SK-N-SH treated with all-trans-retinoic acid at 6 μM for 48 hours (cell line): ENCODE results near the gene VTA1.

Source experiments
- ARNTL ChIP-seq: fragments of 450-650 bp; formaldehyde crosslinking; IDR thresholded peaks from 2 replicates; pipeline ENCODE4 v1.5.0; 2020; ENCODE audit warnings: low read depth, mild to moderate bottlenecking, moderate library complexity, borderline replicate concordance
- CSDC2 ChIP-seq: fragments of 250-450 bp; sonication (Bioruptor Pico); IDR thresholded peaks from 2 replicates; pipeline ENCODE4 v1.5.0; 2020; ENCODE audit warnings: mild to moderate bottlenecking, moderate library complexity
- GLIS3 ChIP-seq: fragments of 250-450 bp; sonication (Bioruptor Pico); IDR thresholded peaks from 2 replicates; pipeline ENCODE4 v1.5.0; 2020; ENCODE audit warnings: mild to moderate bottlenecking, moderate library complexity
- ISL1 ChIP-seq: fragments of 250-450 bp; sonication (Bioruptor Pico); IDR thresholded peaks from 2 replicates; pipeline ENCODE4 v2.1.2; 2022; ENCODE audit warnings: mild to moderate bottlenecking, moderate library complexity
- OSR1 ChIP-seq: fragments of 250-450 bp; sonication (Bioruptor Pico); IDR thresholded peaks from 2 replicates; pipeline ENCODE4 v1.8.0; 2022; ENCODE audit warnings: moderate library complexity, mild to moderate bottlenecking, inconsistent platforms
- PPARA ChIP-seq: fragments of 250-450 bp; sonication (Bioruptor Pico); IDR thresholded peaks from 2 replicates; pipeline ENCODE4 v1.5.0; 2020; ENCODE audit warnings: mild to moderate bottlenecking, borderline replicate concordance
- SNAI2 ChIP-seq: fragments of 250-450 bp; sonication (Bioruptor Pico); IDR thresholded peaks from 2 replicates; pipeline ENCODE4 v1.5.0; 2020; ENCODE audit warnings: mild to moderate bottlenecking, moderate library complexity
- TOX ChIP-seq: fragments of 250-450 bp; sonication (Bioruptor Pico); IDR thresholded peaks from 2 replicates; pipeline ENCODE4 v1.8.0; 2021; ENCODE audit warnings: mild to moderate bottlenecking, moderate library complexity, borderline replicate concordance
- TSHZ2 ChIP-seq: fragments of 250-450 bp; sonication (Bioruptor Pico); IDR thresholded peaks from 2 replicates; pipeline ENCODE4 v1.5.0; 2020; ENCODE audit warnings: mild to moderate bottlenecking, moderate library complexity
- ZFP30 ChIP-seq: fragments of 450-650 bp; formaldehyde crosslinking; IDR thresholded peaks from 2 replicates; pipeline ENCODE4 v1.5.0; 2022; ENCODE audit warnings: mild to moderate bottlenecking, moderate library complexity
- TF ChIP-seq, protein P1 (sequence below): fragments of 250-450 bp; sonication (Bioruptor Pico); IDR thresholded peaks from 2 replicates; pipeline ENCODE4 v1.5.1; 2020; ENCODE audit warnings: low read depth, mild to moderate bottlenecking, moderate library complexity
- TF ChIP-seq, protein P2 (sequence below): fragments of 250-450 bp; sonication (Bioruptor Pico); IDR thresholded peaks from 2 replicates; pipeline ENCODE4 v1.8.0; 2021; ENCODE audit warnings: low read depth, mild to moderate bottlenecking, moderate library complexity, borderline replicate concordance

- TF ChIP-seq, protein P1, sequence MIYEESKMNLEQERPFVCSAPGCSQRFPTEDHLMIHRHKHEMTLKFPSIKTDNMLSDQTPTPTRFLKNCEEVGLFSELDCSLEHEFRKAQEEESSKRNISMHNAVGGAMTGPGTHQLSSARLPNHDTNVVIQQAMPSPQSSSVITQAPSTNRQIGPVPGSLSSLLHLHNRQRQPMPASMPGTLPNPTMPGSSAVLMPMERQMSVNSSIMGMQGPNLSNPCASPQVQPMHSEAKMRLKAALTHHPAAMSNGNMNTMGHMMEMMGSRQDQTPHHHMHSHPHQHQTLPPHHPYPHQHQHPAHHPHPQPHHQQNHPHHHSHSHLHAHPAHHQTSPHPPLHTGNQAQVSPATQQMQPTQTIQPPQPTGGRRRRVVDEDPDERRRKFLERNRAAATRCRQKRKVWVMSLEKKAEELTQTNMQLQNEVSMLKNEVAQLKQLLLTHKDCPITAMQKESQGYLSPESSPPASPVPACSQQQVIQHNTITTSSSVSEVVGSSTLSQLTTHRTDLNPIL: no peak
- TF ChIP-seq, protein P2, sequence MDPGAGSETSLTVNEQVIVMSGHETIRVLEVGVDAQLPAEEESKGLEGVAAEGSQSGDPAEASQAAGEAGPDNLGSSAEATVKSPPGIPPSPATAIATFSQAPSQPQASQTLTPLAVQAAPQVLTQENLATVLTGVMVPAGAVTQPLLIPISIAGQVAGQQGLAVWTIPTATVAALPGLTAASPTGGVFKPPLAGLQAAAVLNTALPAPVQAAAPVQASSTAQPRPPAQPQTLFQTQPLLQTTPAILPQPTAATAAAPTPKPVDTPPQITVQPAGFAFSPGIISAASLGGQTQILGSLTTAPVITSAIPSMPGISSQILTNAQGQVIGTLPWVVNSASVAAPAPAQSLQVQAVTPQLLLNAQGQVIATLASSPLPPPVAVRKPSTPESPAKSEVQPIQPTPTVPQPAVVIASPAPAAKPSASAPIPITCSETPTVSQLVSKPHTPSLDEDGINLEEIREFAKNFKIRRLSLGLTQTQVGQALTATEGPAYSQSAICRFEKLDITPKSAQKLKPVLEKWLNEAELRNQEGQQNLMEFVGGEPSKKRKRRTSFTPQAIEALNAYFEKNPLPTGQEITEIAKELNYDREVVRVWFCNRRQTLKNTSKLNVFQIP (CRISPR knock-in tag): no peak
- no peak for TF ChIP-seq GLIS3 (CRISPR knock-in tag)
- no peak for TF ChIP-seq CSDC2 (CRISPR knock-in tag)
- no peak for TF ChIP-seq OSR1 (CRISPR knock-in tag)
- no peak for TF ChIP-seq TSHZ2 (CRISPR knock-in tag)
- no peak for TF ChIP-seq TOX (CRISPR knock-in tag)
- no peak for TF ChIP-seq PPARA
- no peak for TF ChIP-seq ARNTL (CRISPR knock-in tag)
- no peak for TF ChIP-seq ISL1
- TF ChIP-seq ZFP30 (CRISPR knock-in tag): no peak
- no peak for TF ChIP-seq SNAI2
These were observed 37.2 kb downstream of the VTA1 start for GRCh38 chr6:142184307-142184706.
